RPMI7951 (cell line): ENCODE results near the gene FAM20C. TPM values are rescaled to one million over a fixed set of nuclear protein-coding genes. Genes with fewer than 3 reads are reported as not detected.
A peak's percentile ranks its signal among the peaks of the same experiment; 100 is the strongest.
"Not testable (repeated sequence)": the region's sequence is repeated elsewhere in the genome, so short reads cannot be mapped to it uniquely, and the experiment has no call there.

Experiments used
- DNase-seq: peaks from one replicate; pipeline ENCODE4 v3.0.0-alpha.2; 2012; ENCODE audit warnings: low read depth
- total RNA-seq: library from RNA; depleted of rRNA; stranded (reverse); fragments of >200 nt; shearing (Covaris generic); gene quantifications from 2 replicates; pipeline ENCODE4 v1.2.3, GENCODE V29; 2014

The FAM20C gene
- total RNA-seq, 1 experiment from 2014 or later: 256 TPM

DNA sequence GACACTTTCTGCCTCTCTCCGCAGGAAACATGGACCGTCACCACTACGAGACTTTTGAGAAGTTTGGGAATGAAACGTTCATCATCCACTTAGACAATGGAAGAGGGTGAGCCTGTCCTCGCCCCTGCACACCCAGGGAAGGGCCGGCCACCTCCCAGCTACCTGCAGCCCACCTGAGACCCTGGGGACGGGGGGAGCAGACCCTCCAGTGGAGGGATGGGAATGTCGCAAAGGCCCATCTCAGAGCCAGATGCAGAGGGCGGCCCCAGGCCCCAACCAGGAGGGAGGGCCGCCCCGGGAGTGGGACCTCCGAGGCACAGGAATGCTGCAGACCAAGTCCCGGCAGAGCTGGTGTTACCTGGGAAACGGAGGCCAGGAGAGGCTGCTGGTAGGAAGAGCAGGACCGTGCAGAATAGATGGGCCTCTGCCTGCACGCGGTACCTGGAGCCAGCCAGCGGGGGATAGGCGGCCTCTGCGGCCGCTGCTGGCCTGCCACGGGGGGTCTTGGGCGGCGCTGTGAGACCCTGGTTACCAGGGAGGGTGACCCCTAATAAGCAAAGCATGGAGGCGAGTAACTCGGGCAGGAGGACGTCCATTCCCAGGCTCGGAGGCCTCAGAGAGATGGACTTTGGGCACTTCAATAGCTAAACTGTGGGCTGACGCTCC, 64.7 kb downstream of the FAM20C start:
- DNase-seq: no peak

DNA sequence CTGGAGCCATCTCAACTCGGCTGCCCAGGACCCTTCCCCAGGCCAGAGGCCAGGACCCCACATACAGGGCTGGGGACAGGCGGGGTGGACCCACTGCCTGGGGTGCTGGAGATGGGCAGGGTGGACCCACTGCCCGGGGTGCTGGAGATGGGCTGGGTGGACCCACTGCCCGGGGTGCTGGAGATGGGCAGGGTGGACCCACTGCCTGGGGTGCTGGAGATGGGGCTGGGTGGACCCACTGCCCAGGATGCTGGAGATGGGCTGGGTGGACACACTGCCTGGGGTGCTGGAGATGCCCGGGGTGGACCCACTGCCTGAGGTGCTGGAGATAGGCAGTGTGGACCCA, 65.2 kb downstream of the FAM20C start:
- no peak for DNase-seq

DNA sequence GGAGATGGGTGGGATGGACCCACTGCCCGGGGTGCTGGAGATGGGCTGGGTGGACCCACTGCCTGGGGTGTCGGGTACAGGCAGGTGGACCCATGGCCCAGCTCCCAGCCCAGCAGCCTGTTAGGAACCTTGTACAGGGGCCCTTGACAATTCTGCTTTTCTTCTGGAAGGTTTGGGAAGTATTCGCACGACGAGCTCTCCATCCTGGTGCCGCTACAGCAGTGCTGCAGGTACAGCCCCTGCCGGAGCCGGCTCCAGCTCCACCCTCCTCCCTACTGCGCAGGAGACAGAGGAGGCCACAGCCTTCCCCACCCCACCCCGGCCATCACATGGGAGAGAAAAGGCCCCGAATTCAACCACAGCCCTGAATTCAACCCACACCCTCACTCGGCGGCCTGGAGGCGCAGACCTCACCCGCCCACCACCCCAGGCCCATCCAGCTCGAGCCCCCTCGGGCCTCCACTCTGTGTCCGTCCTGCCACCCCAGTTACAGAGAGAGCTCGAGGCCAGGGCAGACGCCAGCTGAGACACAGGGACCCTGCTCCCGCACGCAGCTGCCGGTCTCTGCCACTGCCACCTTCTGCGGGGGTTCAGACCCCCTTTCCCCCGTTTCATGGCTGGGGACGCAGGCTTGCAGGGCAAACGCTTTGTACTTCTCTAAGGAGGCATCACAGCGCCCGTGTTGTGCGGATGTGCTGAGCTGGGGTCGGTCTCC, 66.3 kb downstream of the FAM20C start:
- DNase-seq: no peak

DNA sequence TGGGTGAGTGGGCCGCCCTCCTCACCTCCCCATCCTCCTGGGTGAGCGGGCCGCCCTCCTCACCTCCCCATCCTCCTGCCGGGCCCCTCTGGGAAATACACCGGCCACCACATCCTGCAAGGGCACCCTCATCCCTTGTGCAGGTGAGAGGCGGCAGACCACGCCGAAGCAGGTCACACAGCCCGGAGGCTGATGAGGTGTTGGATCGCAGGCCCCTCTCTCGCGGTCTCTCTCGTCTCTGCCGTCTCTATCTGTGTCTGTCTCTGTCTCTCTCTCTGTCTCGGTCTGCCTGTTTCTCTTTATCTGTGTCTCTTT, 66.8 kb downstream of the FAM20C start:
- DNase-seq: no peak

DNA sequence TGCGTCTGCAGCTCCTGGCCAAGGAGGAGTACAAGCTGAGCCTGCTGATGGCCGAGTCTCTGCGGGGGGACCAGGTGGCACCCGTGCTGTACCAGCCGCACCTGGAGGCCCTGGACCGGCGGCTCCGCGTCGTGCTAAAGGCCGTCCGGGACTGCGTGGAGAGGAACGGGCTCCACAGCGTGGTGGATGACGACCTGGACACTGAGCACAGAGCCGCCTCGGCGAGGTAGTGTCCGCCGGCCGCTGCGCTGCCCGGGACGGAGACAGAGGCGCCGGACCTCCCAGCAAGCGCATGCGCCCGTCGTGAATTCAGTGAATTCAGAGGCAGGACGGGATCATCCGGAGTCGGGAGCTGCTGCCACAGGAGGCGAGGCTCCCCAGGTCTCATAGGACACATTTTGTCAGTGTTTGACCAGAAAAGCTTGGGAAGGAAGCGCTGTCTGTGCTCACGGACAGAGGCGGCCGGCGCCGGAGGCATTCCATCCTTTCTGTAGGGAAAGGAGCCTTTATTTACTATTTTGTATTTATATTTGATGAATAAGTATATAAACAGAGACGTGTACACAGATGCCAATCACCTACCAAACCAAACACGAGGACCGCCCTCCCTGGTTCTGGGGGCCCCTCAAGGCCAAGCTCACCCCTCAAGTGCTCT, 67.5 kb downstream of the FAM20C start:
- no peak for DNase-seq

DNA sequence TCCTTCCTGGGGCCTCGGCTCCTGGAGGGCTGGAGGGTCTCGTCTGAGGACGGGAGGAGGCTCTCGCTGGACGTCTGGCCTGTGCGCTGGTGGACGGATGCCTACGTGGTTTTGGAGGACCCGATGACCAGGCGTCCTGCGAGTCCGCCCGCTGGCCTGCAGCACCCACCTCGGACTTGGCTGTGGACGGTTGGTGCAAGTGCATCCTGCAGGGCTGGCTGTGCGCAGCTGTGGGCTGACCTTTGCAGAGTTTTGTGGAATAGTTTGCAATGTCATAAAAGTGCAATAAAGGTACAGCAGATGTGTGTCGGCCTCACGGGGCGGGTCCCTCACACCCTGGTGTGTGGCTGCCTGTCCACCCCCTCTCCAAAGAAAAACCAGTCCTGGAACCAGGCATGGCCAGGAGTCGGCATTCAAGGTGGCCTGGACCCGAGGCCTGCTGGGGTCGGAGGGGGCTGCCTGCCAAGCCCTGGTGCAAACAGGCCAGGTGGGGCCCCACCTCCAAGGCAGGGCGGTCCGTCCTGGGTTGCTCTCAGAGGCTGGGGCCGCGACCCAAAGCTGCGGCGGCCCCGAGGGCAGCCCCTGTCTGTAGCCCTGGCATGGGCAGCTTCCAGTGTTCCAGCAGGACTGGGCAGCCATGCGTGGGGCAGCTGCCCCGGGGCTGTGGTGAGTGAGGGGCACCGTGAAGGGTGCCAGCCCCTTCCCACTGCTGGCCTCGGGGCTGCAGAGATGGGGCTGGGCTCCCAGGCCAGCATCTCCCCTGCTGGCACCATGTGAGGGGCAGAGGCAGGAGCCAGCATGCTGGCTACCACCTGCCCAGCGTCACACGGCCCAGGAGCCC, 68.3 kb downstream of the FAM20C start:
- no peak for DNase-seq

DNA sequence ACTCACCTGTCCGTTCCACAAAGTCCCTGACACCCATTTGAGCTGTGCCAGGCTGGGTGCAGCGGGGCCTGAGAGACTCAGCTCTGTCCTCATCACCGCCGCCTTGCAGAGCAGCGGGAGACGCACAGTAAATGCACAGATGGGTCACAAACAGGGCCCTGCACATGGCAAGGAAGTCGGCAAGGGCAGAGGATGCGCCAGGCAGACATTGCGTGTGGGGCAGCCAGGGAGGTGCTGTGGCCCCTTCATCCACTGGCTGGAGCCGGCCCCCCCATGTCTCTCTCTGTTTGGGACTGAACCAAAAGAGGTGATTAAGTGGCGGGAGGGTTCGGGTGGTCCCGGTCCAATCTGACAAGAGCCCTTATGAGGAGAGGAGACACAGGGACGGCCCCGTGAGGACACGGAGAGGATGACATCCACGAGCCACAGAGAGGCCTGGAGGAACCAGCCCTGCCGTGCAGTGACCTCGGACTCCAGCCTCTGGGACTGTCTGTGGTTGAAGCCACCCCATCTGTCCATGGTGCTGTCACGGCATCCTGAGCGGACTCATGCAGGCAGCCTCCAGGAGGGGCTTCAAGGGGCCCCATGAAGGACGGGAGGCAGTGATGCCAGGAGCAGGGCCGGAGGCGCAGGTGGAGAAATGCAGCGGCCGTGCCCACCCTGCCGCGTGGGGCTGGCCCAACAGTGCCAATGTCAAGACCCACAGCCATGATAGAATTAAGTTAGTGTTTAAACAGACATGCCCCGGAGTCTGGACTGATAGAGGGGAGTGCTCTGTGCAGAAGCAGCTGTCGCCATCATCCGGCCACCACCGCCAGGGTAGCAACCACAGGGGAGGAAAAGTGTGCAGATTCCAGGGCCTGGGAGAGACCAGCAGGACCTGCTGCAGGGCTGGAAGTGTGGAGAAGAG, 69.2 kb downstream of the FAM20C start:
- no peak for DNase-seq

DNA sequence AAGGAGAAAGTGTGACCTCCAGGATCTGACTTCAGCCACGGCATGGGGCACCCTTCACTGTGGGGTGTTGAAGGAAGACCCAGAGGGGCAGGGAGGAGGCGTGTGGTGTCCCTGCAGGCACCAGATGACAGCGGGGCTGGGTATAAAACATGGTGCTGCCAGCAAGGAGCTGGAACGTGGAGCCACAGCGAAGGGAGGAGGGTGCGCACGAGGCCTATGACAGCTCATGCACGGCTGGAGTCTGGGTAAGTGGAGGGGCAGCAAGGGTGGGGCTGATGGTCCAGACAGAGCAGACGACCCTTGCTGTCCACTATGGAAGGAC, 69.8 kb downstream of the FAM20C start:
- no peak for DNase-seq

DNA sequence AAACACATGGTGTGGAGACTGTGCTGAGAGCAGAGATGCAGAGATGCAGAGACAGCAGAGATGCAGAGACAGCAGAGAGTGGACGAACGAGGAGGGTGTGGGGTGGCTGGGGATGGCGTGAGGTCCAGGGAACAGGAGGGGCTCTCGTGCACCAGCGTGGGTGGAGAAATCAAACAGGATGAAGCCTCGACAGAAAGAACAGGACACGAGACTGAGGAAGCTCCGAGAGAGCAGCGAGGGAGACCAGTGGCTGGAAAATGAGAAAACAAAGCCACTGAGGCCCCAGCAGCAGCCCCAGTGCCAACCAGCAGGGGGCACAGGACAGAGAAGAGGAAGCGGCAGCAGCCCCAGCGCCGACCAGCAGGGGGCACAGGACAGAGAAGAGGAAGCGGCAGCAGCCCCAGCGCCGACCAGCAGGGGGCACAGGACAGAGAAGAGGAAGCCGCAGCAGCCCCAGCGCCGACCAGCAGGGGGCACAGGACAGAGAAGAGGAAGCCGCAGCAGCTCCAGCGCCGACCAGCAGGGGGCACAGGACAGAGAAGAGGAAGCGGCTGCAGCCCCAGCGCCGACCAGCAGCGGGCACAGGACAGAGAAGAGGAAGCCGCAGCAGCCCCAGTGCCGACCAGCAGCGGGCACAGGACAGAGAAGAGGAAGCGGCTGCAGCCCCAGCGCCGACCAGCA, 70.4 kb downstream of the FAM20C start:
- peak; percentile 28 for DNase-seq

DNA sequence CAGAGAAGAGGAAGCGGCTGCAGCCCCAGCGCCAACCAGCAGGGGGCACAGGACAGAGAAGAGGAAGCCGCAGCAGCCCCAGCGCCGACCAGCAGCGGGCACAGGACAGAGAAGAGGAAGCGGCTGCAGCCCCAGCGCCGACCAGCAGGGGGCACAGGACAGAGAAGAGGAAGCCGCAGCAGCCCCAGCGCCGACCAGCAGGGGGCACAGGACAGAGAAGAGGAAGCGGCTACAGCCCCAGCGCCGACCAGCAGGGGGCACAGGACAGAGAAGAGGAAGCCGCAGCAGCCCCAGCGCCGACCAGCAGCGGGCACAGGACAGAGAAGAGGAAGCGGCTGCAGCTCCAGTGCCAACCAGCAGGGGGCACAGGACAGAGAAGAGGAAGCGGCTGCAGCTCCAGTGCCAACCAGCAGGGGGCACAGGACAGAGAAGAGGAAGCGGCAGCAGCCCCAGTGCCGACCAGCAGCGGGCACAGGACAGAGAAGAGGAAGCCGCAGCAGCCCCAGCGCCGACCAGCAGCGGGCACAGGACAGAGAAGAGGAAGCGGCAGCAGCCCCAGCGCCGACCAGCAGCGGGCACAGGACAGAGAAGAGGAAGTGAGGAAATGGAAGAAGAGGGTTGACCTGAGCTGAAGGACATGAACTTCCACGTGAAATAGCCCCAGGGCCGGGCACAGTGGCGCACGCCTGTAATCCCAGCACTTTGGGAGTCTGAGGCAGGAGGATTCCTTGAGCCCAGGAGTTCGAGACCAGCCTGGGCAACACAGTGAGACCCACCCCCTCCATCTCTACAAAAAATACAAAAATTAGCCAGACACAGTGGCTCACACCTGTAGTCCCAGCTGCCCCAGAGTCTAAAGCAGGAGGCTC, 71.3 kb downstream of the FAM20C start:
- DNase-seq: not testable (repeated sequence)

DNA sequence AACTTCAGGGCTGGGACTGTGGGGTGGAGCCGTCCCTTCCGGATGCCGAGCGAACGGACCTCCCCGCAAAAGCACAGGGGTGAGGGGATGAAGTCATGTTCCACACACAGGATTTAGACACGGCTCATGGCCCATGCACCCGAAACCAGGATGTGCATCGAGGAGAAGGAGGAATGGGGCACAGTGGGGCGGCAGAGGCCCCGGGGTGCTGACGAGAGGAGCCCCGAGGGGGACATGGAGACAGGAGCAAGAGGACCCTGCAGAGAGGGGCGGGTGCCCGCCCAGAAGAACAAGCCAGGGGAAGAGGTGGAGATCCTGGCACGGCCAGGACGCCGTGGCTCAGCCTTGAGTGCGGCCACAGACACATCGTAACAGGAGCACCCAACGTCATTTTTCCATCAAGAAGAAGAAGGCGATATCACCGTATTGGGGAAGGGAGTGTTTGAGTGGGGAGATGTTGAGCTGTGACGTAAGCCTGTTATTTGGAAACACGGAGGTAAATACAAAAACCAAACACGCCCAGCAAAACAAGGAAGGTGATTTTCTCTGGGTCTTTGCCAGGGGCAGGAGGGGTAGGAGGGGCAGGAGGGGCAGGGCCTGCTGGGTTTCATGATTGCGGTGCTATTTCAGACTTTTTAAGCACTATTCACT, 72.3 kb downstream of the FAM20C start:
- DNase-seq: peak; percentile 64

DNA sequence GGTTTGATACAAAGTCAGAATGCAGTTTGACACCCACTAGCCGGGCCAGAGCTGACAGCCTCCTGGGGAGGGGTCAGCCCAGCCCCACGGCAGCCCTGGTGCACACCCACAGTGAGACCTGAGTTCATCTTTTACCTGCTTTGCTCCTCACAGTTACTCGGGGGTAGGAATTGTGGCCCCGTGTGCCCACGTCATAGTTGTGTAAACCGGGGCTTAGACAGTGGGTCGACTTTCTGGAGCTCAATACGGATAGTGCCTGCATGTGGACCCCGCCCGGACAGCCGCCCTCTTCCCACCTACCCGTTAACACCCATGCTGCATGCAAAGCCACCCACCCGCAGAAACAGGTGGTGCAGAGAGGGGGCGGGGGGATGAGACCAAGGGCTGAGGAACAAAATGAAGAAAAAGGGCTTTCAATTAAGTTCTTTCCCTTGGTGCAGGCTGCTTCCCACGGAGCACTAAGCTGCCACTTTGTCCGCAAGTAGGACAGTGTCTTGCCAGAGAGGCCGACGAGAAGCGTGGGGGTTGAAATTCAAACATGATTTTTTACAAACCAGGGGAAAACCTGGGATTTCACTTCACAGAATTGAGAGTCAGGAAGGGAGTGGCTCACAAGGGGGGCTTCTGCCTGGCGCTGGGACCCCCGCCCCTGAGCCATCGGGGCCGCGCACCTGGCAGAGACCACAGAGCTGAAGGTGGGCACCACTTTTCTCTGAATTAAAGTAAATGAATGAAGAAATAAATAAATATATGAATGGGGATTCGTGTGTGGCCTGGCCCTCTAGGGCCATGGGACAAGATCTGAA, 73.0 kb downstream of the FAM20C start:
- peak; percentile 69 for DNase-seq

DNA sequence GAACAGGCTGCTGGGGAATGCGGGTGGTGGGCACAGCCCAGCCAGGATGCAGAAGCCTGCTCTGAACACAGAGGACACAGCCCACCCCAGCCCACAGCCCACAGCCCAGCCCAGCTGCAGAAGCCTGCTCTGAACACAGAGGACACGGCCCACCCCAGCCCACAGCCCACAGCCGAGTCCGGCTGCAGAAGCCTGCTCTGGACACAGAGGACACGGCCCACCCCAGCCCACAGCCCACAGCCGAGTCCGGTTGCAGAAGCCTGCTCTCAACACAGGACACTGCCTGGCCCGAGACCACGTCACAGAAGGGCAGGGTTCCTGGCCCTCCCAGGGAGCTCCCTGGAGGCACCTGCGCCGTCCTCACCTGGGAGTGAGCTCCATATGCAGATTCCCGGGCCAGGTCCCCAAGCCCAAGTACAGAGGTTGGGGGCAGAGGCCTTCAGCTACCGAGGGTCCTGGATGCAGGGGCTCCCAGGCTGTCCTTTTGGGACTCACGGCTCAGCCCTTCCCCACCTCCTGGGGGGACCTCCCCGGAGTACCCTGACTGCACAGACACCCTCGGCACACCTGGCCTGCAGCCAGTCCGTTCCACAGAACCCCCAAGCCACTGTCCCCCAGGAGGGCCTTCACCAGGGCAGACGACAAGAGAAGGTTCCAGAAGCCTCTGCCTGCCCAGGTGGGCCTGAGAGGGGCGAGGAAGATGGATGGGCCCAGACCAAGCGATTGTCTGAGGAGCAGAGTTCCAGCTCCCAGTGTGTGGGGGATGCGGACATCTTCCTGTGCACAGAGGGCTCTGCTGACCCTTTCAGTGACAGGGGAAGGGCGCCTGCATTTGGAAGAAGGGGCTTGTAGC, 73.9 kb downstream of the FAM20C start:
- DNase-seq: peak; percentile 63

DNA sequence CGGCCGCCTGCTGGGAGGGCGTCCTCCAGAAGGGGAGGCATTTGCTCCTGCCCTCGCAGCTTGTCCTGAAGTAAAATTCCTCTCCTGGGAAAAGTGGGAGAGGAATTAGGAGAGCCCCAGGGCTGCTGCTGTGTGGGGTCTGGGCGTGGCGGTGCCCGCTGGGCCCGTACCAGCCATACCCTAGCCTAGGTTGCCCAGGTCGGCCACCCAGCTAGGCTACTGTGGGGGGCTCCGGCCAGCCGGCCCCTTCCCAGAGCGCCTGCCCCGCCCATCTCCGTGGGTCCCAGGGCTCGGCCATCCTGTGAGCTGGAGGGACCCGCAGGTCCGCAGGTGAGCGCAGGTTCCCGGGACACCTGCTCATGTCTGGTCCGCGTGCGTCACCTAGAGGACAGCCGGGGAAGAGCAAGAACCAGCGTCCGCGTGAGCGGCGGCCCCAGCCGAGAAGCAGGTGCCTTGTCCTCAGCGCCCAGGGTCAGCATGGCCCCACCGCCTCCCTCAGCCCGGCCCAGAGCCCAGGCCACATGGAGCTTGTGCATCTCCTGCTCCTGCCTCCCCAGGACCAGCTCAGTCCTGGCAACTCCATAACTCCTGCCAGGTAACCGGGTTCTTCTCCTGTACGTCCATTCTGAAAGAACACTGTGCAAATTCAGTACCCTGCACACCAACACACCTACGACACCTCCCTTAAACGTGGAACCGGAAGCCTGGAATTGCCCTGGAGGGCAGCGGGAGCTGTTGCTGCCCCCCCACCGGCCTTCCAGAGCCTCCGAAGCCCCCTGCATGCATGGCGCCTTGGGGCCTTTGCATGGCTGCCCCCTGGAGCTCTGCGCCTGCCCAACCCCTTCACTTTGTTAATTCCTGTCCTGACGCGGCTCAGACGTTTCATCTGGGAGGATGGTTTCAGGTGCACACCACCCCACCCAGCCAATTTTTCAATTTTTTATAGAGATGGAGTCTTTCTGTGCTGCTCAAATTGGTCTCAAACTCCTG, 74.8 kb downstream of the FAM20C start:
- peak; percentile 51 for DNase-seq

DNA sequence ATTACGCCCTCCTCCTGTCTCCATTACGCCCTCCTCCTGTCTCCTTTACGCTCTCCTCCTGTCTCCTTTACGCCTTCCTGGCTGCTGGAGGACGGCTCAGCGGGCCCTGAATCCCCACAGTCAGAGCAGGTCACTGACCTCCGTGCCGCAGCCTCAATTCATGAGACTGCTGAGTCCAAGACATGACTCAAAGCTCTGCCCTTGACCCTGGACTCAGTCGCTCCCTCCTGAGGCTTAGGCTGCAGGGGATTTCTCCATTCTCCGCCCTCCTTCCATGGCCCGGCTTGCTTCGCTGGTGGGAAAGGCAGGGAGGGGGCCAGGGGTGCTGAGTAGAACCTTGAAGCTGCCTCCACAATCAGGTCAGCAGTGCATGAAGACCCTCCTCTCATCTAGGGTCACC, 76.6 kb downstream of the FAM20C start:
- DNase-seq: peak; percentile 76

DNA sequence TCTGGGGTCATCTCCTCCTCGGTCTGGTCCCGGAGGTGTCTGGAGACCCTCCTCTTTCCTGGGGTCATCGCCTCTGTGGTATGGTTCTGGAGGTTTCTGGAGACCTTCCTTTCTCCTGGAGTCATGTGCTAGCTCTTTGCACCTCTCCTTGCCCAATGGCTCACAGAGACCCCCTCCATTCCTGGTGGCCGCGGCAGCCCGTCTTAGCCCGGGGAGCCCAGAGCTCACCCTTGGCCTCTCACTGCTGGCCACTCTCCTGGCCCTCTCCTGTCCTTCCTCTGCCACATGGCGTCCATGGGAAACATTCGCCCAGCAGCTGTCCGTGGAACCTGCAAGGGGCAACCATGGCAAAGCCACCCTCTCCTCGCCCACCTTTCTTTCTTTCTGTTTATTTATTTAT, 77.3 kb downstream of the FAM20C start:
- peak; percentile 32 for DNase-seq
